Testis (tissue), 2 donors: ENCODE data around the gene CCND3.

Source experiments
- POLR2A ChIP-seq: fragments of 450-650 bp; IDR thresholded peaks from one replicate; pipeline ENCODE4 v1.6.1; 2017; ENCODE audit warnings: antibody characterized with exemption, mild to moderate bottlenecking, moderate library complexity
- TF ChIP-seq, protein P1 (sequence below), 3 experiments: fragments of 450-650 bp in 2 of 3; fragments of 200-600 bp in 1 of 3; sonication (generic) in 1 of 3; IDR thresholded peaks; one replicate each; pipeline ENCODE4 v1.5.1; 2016 to 2019; ENCODE audit warnings: antibody characterized with exemption in 3 of 3, mild to moderate bottlenecking in 2 of 3, moderate library complexity in 1 of 3

- TF ChIP-seq, protein P1, sequence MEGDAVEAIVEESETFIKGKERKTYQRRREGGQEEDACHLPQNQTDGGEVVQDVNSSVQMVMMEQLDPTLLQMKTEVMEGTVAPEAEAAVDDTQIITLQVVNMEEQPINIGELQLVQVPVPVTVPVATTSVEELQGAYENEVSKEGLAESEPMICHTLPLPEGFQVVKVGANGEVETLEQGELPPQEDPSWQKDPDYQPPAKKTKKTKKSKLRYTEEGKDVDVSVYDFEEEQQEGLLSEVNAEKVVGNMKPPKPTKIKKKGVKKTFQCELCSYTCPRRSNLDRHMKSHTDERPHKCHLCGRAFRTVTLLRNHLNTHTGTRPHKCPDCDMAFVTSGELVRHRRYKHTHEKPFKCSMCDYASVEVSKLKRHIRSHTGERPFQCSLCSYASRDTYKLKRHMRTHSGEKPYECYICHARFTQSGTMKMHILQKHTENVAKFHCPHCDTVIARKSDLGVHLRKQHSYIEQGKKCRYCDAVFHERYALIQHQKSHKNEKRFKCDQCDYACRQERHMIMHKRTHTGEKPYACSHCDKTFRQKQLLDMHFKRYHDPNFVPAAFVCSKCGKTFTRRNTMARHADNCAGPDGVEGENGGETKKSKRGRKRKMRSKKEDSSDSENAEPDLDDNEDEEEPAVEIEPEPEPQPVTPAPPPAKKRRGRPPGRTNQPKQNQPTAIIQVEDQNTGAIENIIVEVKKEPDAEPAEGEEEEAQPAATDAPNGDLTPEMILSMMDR (IDR thresholded peaks at IDR 0.05) = no peak
- TF ChIP-seq POLR2A = no peak
Measured at GRCh38 chr6:41947581-41948220, 6.1 kb upstream of the CCND3 start.
